CD4-positive, alpha-beta T cell treated with Interleukin-6 for 4 hours (primary cell): ENCODE measurements around the gene OCEL1.
"Not testable (repeated sequence)": the region's sequence is repeated elsewhere in the genome, so short reads cannot be mapped to it uniquely, and the experiment has no call there.

ENCODE experiments used
- DNase-seq: peaks from one replicate; pipeline ENCODE4 v3.0.0-alpha.2; 2020; ENCODE audit warnings: mixed read lengths

OCEL1 gene

DNA sequence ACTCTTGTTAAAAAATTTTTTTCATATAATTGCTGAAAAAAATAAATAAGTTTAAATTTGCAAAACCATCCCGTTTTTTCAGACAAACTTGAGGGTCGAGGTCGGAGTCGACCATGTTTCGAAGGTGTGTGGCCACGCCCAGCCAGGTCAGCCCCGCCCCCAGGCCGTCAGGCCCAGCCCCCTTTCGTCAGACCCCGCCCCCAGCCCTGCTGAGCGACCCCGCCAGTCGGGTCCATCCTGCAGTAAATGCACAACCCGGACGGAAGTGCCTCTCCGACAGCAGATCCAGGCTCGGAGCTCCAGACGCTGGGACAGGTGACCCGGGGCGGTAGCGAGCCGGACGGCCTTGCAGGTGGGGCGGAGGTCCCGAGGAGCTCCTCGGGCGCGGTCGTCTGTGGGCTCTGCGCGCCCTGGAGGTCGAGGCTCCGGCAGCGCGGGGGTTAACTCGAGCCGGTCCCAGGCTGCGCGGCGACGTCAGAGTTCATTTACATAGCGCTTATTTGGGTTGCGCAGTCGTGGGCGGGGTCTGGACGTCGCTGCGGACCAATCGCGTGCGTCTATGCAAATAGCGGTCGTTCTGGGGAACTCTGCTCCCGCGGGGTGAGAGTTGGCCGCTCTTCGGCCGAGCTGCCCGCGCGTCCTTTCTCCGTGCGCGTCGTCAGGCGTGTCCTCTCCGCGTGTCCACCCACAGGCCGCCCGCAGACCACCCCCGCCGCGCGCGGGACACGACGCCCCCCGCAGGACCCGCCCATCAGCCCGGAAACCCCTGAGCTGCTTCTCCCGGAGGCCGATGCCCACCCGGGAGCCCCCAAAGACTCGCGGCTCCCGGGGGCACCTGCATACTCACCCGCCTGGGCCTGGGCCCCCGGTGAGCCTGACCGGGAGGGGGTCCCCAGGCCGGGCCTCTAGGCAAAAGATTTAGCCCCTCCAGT lies at the start of gene OCEL1:
Gene OCEL1 (plus strand): TSS at position 225 of the 932 bp plus-strand sequence. CDS start 22 bp downstream, at position 247.
- DNase-seq: peak; percentile 98

- DNase-seq: no peak
These were observed 47.7 kb upstream of the OCEL1 start for GRCh38 chr19:17178291-17178690.

DNA sequence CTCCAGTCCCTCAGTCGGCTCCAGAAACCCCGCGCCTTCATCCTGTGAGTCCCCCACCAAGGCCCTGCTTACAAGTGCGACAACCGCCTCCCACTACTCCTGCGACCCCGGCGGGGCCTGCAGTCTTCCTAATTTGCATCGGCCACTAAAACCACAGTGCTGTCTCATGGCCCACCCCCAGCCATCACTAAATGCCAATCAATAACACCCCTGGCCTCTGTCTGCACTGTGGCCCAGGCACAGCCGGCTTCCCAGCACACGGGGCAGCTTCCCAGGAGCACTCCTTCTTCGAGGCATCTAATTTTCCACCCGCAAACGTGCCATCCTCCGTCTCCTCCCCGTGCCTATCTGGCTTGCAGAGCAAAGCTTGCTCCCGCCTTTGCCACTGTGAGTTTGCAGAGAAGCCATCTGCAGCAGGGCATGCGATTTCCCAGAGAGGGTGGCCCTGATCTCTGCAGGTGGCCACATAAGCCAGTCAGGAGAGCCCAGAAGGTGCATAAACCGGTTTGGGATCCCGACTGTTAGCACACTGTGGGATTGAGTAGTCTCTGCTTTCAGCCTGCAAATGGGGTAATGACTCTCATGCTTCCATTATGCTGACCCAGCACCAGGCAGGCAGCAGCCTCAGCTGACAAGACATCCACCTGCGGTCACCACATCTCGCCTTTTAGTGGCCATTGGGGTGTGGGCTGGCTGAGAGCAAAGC lies 44.9 kb upstream of the OCEL1 start:
- no peak for DNase-seq

DNA sequence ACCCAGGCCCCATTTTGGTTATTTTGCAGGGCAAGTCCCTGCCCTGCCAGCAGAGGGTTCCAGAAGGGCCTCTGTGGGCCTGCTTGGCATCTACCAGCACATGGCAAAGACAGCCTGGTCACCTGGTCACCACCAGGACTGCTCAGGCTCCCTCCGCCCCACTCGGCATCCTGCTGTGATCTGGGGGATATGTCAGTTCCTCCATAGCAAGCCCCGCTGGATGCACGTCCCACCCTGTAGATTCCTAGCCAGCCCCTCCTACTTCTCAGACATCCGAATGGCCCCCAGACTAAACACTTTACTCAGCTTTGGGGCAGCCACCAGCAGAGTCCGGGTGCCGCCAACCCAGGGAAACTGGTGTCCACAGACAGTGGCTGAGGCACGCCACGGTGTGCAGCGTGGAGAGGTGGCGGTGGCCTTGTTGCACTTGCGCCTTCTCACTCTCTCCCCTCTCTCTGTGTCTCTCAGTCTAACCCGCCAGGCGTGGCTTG lies 42.7 kb upstream of the OCEL1 start:
- DNase-seq: peak; percentile 51

GRCh38 chr19:17183858-17184321 lies 42.1 kb upstream of the OCEL1 start:
- peak; percentile 48 for DNase-seq

GRCh38 chr19:17184371-17184841 lies 41.6 kb upstream of the OCEL1 start:
- DNase-seq: peak; percentile 79

GRCh38 chr19:17185590-17185989 lies 40.4 kb upstream of the OCEL1 start:
- no peak for DNase-seq

GRCh38 chr19:17191736-17192135 lies 34.3 kb upstream of the OCEL1 start:
- not testable (repeated sequence) for DNase-seq

DNA sequence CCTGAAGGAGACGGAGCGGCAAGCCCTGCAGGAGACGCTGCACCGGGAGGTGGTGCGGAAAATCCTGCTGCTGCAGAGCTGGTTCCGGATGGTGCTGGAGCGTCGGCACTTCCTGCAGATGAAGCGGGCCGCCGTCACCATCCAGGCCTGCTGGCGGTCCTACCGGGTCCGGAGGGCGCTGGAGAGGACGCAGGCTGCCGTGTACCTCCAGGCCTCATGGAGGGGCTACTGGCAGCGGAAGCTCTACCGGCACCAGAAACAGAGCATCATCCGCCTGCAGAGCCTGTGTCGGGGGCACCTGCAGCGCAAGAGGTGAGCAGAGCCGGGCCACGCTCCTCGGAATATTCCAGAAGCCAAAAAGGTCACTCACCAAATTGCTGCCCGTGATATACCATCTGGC lies 33.3 kb upstream of the OCEL1 start:
- no peak for DNase-seq

- no peak for DNase-seq
These were observed 31.4 kb upstream of the OCEL1 start for GRCh38 chr19:17194608-17195007.

GRCh38 chr19:17195106-17195505 lies 30.9 kb upstream of the OCEL1 start:
- DNase-seq: no peak

DNA sequence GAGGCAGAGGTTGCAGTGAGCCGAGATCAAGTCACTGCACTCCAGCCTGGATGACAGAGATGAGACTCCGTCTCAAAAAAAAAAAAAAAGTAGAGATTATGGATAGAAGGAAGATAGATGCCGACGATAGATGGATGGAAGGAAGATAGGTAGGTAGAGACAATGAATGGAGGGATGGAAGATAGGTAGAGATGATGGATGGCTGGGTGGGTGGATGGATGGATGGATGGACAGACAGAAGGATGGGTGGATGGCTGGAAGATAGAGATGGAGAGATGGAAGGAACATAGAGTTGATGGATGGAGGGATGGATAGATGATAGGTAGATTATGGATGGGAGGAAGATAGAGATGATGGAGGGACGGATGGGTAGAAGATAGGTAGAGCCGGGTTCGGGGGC lies 29.4 kb upstream of the OCEL1 start:
- no peak for DNase-seq

DNA sequence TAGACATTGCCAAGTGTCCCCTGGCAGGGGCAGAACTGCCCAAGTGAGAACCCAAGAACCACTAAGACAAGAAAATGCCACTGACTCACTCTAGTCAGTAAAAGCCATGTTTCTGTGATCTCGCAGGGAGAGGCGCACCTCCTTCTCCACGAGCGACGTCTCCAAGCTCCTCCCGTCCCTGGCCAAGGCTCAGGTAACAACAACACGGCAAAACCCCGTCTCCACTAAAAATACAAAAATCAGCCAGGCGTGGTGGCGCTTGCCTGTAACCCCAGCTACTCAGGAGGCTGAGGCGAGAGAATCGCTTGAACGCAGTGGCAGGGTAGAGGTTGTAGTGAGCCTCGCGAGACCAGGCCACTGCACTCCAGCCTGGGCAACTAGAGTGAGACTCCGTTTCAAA lies 28.4 kb upstream of the OCEL1 start:
- no peak for DNase-seq

DNA sequence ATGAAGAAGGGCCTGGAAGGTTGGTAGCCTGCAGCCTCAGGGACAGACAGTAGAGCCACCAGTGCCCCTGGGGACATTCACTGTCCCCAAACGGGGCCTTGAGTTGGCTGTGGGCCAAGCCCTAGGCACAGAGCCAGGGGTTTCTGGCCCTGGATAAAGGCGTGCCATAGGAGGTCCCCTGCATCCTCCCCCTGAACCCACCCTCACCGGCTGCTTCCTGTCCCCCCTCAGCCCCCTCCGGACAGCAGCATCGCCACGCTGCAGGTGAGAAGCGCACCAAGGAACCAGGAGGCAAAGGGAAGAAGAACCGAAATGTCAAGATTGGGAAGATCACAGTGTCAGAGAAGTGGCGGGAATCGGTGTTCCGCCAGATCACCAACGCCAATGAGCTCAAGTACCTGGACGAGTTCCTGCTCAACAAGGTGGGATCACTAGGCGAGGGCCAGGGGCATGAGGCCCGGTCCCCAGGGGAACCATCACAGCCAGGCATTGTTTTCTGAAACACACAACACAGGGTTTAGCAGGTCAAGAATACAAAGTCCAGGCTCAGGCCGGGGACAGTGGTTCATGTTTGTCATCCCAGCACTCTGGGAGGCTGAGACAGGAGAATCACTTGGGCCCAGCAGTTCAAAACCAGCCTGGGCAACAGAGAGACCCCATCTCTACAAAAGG lies 25.5 kb upstream of the OCEL1 start:
- DNase-seq: no peak

- DNase-seq: no peak
These were observed 23.8 kb upstream of the OCEL1 start for GRCh38 chr19:17202249-17202648.

GRCh38 chr19:17202713-17203112 lies 23.3 kb upstream of the OCEL1 start:
- no peak for DNase-seq

GRCh38 chr19:17205237-17206140 lies 20.5 kb upstream of the OCEL1 start:
- DNase-seq: peak; percentile 77

DNA sequence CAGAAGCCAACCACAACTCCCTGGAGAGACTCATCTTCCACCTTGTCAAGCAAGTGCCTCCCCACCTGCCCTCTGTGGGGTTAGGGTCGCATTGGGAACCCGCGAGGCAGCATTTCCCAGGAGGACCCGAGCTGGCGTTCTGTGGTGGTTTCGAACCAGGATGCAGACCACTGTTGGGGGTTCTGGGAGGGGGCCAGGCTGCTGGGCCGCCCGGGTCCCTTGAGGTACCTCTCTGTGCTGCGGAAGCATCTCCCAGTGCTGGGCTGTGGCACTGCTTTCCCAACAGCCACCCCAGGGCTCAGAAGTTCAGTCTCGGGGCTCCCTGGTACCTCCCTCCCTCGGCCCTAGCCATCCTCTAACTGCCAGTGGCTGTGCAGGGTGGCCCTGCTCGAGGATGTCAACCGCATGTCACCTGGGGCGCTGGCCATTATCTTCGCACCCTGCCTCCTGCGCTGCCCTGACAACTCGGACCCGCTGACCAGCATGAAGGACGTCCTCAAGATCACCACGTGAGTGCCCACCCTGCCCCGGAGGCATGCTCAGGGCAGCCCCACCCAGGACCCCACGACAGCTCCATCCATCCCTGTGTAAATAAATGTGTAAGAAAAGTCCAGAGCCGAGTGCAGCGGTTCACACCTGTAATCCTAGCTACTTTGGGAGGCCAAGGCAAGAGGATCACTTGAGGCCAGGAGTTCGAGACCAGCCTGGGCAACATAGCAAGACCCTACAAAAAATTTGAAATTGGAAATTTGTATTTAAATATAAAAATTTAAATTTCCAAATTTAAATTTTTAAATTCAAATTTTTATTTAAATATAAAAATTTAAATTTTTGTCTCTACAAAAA lies 19.1 kb upstream of the OCEL1 start:
- no peak for DNase-seq

GRCh38 chr19:17209126-17210036 lies 16.6 kb upstream of the OCEL1 start:
- peak; percentile 35 for DNase-seq

GRCh38 chr19:17210296-17210695 lies 15.7 kb upstream of the OCEL1 start:
- DNase-seq: no peak
